ENCODE measurements around the gene CEP192.

Gene CEP192

GRCh38 chr18:13112982-13113381, 121.8 kb downstream of the CEP192 start:
- Histone ChIP-seq H3K4me3 (ENCODE audit: low read depth in 1 of 2, low read length in 1 of 2) (no peak overlapping the region), H3K27me3 (no peaks in the 10 kb centered on the region), H3K36me3 (peaks cover 89% of the 10 kb centered on the region), H3K9me3 (no peaks in the 10 kb centered on the region), H3K27ac (no peak overlapping the region), H3K4me1 (ENCODE audit: control insufficient read depth in 1 of 2, insufficient read depth in 1 of 2, low read depth in 1 of 2, low read length in 1 of 2) (no peaks in the 10 kb centered on the region)
- no peak for TF ChIP-seq CTCF (IDR thresholded peaks at IDR 0.05)

GRCh38 chr18:13120255-13120654, 129.1 kb downstream of the CEP192 start:
- H3K27me3 ChIP-seq: no peaks in the 10 kb centered on the region
- H3K27ac ChIP-seq: no peak overlapping the region
- no peaks in the 10 kb centered on the region for H3K9me3 ChIP-seq
- no peak for TF ChIP-seq CTCF (IDR thresholded peaks at IDR 0.05)
- no peaks in the 10 kb centered on the region for H3K4me1 ChIP-seq (ENCODE audit: control insufficient read depth in 1 of 2, insufficient read depth in 1 of 2, low read depth in 1 of 2, low read length in 1 of 2)
- peaks cover 96% of the 10 kb centered on the region for H3K36me3 ChIP-seq
- no peak overlapping the region for H3K4me3 ChIP-seq (ENCODE audit: low read depth in 1 of 2, low read length in 1 of 2)

GRCh38 chr18:13120983-13121441, 129.8 kb downstream of the CEP192 start:
- no peak for TF ChIP-seq CTCF (IDR thresholded peaks at IDR 0.05)

GRCh38 chr18:13124411-13124810, 133.2 kb downstream of the CEP192 start:
- Histone ChIP-seq H3K9me3 (no peaks in the 10 kb centered on the region), H3K27me3 (no peaks in the 10 kb centered on the region), H3K4me1 (ENCODE audit: control insufficient read depth in 1 of 2, insufficient read depth in 1 of 2, low read depth in 1 of 2, low read length in 1 of 2) (no peaks in the 10 kb centered on the region), H3K4me3 (ENCODE audit: low read depth in 1 of 2, low read length in 1 of 2) (no peak overlapping the region), H3K36me3 (peaks cover 84% of the 10 kb centered on the region), H3K27ac (no peak overlapping the region)
- TF ChIP-seq CTCF (IDR thresholded peaks at IDR 0.05): no peak

More at GRCh38 chr18:13120983-13121441, 129.8 kb downstream of the CEP192 start:
- H3K4me1 ChIP-seq (ENCODE audit: control insufficient read depth in 1 of 2, insufficient read depth in 1 of 2, low read depth in 1 of 2, low read length in 1 of 2): no peaks in the 10 kb centered on the region
- H3K4me3 ChIP-seq (ENCODE audit: low read depth in 1 of 2, low read length in 1 of 2): no peak overlapping the region
- H3K27ac ChIP-seq: no peak overlapping the region
- peaks cover 96% of the 10 kb centered on the region for H3K36me3 ChIP-seq
- H3K9me3 ChIP-seq: no peaks in the 10 kb centered on the region
- H3K27me3 ChIP-seq: no peaks in the 10 kb centered on the region

- no peaks in the 10 kb centered on the region for H3K27me3 ChIP-seq
- H3K4me1 ChIP-seq (ENCODE audit: control insufficient read depth in 1 of 2, insufficient read depth in 1 of 2, low read depth in 1 of 2, low read length in 1 of 2): no peaks in the 10 kb centered on the region
- H3K36me3 ChIP-seq: peaks cover 79% of the 10 kb centered on the region
- no peak overlapping the region for H3K27ac ChIP-seq
- no peaks in the 10 kb centered on the region for H3K9me3 ChIP-seq
- no peak overlapping the region for H3K4me3 ChIP-seq (ENCODE audit: low read depth in 1 of 2, low read length in 1 of 2)
- no peak for TF ChIP-seq CTCF (IDR thresholded peaks at IDR 0.05)
Observed at GRCh38 chr18:13125191-13125590, 134.0 kb downstream of the CEP192 start.
